Heart left ventricle (tissue), 13 donors: Measurements from ENCODE around the gene AGRN.

ENCODE experiments used
- POLR2A ChIP-seq, 2 donors: fragments of 450-650 bp; IDR thresholded peaks; one replicate each; pipeline ENCODE4 v1.6.1; 2017; ENCODE audit warnings: antibody characterized with exemption in 2 of 2, mild to moderate bottlenecking in 2 of 2, moderate library complexity in 2 of 2
- TF ChIP-seq, protein P1 (sequence below), 12 donors: fragments of 200-600 bp; sonication (generic) in 4 of 12; IDR thresholded peaks; one replicate each; pipeline versions ENCODE4 v1.5.0 to v1.8.0; 2018 to 2022; ENCODE audit warnings: antibody characterized with exemption in 12 of 12, mild to moderate bottlenecking in 5 of 12
- donor health status: ischemic (EF 13 %, LVEDD 7.1; RV severe dilation, severe dysfunction).
- donor health status: DM: no; HTN: yes; CAD: no.
- donor health status: DM: no; HTN: no; CAD: no.
- donor health status: ischemic (EF 25% LVEDD 6.9; RV normal size, moderate dysfunction).
- donor health status: ischemic (EF 25% LVEDD 5.7; RV mildly dilated, moderate dysfunction).
- donor health status: ischemic (EF 35%, LVEDD 5.7; RV mildly dilated, moderate dysfunction).
- donor health status: nonischemic (EF 11% LVEDD 7.7; RV severe dilation, severe dysfunction).
- donor health status: DM: yes; HTN: yes; CAD: no.
- donor health status: PGD.
- donor health status: ischemic (EF 29% LVEDD 5.4; RV normal size, mild dysfunction).
- donor health status: nonischemic (EF 23%, LVEDD 6.1; RV moderate dilation, normal function).

DNA sequence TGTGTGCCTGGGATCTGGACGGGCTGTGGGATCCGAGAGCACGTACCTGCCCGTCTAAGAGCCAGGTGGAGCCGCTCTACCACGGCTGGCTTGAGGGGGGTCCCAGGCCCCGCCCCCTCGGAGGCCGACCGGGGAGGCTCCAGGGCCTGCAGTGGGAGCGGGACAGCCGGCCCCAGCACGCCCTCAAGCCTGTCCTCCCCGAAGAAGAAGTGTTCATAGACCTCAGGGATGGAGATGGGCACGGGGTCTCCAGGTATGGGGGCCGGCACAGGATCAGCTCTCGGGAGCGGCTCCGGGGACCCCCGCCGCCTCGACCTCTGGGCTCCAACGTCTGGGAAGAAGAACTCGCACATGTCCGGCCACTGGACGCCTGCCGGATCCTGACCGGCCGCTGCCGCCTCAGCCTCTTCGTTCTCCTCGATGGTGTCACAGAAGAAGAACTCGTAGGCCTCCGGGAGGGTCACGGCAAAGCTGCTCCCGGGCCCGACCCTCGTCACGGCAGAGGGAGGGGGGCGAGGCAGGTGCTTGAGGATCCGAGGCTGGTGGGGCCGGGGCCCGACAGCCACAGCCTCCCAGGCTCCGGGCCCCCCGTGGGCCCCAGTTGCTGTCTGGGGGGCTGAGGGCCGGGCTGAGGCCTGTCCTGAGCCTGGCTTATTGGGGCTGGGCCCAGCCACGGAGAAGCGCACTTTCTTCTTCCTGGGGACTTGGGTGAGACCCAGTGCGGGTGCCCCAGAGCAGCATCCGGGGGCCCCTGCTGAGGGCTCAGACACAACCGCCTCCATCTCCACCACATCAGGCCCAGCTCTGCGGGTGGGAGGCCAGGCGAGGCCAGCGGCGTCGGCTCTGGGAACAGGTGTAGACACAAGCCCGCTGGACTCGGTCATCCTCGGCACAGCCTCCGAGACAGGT is 40.8 kb upstream of the AGRN start:
- TF ChIP-seq, protein P1, sequence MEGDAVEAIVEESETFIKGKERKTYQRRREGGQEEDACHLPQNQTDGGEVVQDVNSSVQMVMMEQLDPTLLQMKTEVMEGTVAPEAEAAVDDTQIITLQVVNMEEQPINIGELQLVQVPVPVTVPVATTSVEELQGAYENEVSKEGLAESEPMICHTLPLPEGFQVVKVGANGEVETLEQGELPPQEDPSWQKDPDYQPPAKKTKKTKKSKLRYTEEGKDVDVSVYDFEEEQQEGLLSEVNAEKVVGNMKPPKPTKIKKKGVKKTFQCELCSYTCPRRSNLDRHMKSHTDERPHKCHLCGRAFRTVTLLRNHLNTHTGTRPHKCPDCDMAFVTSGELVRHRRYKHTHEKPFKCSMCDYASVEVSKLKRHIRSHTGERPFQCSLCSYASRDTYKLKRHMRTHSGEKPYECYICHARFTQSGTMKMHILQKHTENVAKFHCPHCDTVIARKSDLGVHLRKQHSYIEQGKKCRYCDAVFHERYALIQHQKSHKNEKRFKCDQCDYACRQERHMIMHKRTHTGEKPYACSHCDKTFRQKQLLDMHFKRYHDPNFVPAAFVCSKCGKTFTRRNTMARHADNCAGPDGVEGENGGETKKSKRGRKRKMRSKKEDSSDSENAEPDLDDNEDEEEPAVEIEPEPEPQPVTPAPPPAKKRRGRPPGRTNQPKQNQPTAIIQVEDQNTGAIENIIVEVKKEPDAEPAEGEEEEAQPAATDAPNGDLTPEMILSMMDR (IDR thresholded peaks at IDR 0.05) = no peak
- TF ChIP-seq POLR2A (IDR thresholded peaks at IDR 0.05) = no peak
